ENCODE measurements around the gene TINCR.
"Not testable (repeated sequence)": the region's sequence is repeated elsewhere in the genome, so short reads cannot be mapped to it uniquely, and the experiment has no call there.

Gene TINCR

DNA sequence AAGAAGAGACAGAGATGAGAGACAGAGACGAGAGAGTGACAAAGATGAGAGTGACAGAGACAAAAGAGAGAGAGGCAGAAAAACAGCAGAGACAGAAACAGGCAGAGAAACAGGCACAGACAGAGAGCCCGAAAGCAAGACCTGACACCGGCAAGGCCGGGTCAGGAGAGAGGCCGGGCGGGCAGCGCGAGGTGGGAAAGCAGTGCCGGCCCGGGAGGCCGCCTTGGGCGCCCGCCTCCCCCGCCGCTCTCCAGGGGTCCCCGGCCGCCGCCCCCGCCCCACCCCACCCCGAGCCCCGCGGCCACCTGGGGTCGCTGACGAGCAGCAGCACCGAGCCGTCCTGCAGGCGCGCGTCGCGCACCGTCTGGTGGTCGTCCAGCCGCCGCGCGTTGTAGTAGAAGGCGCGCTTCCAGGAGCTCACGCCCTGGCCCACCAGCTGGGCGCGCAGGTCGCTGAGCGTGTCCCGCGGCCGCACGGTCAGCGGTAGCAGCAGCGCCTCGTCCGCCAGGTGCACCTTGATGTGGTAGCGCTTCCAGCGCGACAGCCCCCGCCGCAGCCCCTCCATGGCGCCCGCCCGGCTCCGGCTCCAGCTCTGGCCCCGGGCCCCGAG lies at the start of gene TINCR:
TSS of gene TINCR (minus strand) at position 594 of the 610 bp plus-strand sequence.
- DNase-seq (ENCODE audit: low read depth), result no peak

DNA sequence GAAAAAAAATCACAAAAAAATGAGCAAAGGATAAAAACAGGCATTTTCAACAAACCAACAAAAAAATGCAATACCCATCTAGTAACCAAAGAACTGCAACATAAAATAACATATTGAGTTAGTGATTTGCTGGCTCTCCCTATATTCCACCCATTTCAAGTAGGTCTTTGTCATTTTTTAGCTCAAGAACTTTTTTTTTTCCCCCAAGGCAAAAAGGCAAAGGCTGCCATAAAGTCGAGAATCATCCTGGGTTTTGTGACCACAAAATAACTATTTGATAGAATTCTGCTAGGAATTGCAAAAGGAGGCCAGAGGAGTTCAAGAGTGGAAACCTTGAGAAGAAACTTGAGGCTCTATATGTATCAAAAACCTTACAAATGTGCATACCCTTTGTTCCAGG lies 49.3 kb upstream of the TINCR start:
- DNase-seq (ENCODE audit: low read depth), result no peak

DNA sequence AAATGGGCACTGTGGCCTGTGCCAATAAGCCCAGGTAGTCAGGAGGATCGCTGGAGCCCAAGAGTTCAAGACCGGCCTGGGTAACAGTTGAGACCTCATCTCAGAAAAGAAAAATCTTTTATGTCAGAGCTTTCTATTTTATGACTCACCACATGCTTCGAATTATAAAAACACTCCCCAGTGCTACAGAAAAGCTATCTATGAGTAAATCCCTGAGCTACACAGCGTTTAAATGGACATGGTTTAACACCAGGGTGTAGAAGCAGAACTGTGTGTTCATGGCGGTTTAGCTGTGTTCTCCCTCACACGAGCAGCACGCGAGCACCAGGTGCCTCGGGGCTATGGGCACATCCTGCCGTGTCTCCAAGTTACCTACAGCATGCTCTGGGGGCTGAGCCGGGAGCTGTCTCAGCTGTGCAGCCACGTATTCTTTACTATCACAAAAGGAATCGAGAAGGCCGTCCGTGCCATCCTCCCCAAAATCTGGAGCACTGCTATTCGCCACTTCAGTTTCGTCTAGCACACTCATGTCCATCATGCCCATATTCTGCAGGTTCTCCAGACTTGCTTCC lies 48.1 kb upstream of the TINCR start:
- no peak for DNase-seq (ENCODE audit: low read depth)

DNA sequence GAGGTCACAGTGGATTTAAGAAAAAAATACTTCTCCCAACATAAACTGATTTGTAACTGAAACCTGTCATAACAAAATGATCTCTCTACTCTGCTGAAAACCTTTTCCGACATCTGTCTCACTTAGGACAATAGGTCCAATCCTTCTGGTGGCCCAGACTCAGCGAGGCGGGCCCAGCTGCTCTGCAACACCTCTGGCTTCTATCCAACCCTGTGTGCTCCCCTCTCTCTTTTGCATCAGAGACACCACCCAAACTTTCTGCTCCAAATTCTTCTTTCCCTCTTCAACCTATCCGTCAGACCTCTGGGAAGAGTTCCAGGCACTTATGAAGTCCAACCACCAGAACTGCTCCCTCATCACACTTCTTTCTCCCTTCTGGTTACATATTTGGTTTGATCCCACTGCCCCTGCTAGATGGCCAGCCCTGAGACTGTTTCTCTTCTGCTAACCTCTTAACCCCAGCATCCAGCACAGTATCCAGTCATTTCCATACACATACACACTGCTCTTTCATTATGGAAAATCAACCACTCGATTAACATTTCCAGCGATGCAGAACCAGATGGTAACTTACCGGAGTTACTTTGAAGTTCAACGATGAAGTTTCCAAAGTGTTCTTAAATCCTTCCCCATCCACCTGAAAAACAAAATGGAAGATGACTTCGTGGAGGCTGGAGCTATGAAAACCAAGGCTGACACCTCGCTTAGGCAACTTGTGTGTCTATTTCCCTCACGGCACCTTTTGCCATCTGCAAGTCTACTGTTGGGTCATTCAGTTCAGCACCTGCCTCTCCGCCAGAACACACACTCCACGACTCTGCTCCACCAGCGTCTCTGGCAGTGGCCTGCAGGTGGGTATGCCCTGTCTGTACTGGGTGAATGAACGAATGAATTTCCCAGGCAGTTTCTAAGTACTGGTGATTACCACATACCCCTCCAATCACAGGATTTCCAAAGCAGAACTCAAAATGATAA lies 45.4 kb upstream of the TINCR start:
- no peak for DNase-seq (ENCODE audit: low read depth)

DNA sequence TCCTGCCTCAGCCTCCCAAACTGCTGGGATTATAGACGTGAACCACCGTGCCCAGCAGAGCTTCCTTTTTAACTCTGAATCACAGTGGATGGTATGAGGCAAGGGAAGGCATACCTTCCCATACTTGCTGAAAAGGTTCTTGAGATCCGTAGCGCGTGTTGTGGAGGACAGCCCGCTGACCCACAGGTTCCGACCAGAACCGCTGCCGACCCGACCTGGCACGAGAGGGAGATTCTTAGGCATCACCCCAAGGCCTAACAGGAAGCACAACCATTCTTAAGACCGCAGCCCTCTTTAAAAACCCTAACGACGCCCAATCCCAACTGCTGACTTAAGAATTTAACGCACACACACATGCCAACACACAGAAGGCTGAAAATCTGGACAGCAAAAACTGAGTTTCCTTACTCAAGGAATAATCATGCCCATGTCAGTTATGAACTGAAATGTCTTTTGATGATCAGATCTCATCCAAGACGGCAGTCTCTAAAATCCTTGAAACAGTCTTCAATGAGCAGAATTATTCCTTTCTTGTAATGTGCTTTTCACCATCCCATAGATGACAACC lies 42.2 kb upstream of the TINCR start:
- no peak for DNase-seq (ENCODE audit: low read depth)

DNA sequence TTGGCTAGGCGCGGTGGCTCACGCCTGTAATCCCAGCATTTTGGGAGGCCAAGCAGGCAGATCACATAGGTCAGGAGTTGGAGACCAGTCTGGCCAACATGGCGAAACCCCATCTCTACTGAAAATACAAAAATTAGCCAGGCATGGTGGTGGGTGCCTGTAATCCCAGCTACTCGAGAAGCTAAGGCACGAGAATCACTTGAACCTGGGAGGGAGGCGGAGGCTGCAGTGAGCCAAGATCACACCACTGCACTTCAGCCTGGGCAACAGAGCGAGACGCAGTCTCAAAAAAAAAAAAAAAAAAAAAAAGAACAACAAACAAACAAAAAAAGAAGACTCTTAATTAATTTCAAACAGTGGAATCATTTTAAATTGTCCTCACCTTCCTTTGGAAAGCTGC lies 41.0 kb upstream of the TINCR start:
- DNase-seq (ENCODE audit: low read depth), result not testable (repeated sequence)

DNA sequence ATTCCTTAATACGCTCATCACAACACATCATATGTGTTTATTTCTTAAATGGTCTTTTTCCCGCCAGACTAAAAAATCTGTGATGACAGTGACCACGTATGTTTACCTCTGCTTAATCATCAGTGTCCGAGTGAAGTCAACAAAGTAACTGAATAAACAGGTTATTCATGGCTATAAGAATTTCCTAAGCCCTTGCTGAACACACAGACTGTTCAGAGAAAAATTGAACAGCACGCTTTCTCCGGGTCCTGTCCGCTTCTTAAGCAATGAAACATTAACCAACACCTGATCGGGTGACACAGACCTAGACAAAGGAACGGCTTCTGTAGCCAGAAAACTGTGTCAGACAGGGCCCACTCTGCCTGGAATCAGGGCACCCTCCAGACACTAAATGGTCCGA lies 40.5 kb upstream of the TINCR start:
- DNase-seq (ENCODE audit: low read depth), result no peak

DNA sequence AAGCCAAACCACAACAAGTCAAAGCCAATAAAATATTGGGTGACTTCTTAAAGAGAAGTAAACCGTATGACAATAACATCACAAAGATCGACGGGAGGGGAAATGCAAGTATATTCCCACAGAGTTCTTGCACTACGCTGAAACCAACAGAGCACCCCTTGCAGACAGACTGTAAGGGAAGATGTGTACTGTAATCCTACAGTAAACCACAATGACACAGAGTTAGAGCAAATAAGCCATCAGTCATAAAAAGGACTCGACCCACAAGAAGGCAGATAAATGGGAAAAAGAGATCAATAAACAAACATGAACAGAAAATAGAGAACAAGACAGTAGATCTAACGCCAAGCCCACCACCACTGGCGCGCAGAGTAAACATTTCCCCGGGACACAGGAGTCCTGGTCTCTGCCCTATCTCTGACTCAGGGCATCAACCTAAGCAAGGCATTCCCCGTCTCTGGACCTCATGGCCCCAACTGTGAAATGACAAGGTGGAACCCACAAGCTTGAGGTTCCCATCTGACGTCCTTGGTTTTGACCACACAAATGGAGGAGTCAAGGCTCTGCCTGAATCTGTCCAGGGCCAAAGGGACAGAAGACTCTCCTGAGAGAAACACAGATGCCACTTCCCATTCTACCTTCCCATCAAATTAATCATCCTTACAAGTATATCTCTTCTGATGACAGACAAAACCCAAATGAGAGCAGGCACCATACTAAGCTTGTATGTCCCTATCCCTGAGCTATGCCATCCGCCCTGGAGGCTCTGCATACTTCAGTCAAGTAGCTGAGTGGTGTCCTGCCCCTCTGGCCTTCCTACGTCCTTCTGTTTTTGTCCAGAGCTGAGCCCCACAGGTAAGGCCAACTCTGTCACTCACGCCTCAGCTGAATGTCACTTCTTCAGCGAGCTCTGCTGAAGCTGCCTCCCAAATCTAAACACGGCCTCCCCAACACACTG lies 39.8 kb upstream of the TINCR start:
- DNase-seq (ENCODE audit: low read depth), result no peak

DNA sequence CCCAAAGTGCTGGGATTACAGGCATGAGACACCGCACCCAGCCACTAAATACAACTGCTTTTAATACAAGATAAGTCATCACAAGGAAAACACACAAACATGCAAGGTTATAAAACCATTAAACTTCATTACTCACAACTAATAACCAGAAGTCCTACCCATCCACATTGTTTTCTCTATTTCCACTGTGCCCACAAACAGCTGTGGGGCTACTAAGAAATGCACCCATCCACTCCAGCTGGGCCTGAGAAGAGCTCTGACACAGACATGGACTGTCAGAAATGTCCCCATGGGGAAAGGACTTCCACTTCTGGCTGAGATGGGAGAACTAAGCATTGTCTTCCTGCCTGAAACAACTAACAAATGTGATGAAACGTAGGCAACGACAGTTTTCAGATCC lies 37.6 kb upstream of the TINCR start:
- DNase-seq (ENCODE audit: low read depth), result no peak

DNA sequence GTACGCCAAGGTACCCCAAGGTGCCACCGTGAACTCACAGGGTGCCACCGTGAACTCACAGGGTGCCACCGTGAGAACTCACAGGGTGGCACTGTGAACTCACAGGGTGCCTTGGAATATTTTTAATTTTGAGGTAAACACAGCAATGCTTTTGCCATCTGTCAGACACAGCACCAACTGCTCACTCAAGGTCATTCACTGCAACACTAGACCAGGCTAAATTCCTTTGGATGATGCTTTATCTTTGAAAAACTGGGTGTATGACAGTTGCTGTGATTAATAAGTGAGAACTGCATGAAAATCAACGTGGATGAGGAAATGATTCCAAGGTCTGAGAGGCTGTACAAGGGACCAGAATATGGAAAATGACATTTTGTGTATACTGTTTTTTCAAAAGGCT lies 35.9 kb upstream of the TINCR start:
- DNase-seq (ENCODE audit: low read depth), result no peak

DNA sequence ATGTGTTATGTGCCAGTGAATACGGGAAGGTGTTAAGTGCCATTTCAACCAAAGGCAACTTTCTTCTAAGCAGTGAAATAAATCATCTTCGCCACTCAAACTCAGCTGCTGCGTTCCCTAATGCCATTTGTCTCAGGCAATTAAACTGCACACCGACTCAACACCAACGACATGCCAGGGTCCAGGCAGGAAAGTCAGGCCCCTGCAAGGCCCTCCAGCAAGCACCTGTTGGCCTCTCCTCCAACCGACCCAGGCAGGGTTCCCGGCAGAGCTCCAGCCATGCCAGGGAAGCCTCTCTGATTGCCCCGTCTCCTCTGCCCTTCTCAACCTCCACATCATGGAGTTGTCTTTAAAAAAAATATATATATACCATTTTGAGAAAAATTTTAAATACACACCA lies 33.0 kb upstream of the TINCR start:
- DNase-seq (ENCODE audit: low read depth), result no peak

DNA sequence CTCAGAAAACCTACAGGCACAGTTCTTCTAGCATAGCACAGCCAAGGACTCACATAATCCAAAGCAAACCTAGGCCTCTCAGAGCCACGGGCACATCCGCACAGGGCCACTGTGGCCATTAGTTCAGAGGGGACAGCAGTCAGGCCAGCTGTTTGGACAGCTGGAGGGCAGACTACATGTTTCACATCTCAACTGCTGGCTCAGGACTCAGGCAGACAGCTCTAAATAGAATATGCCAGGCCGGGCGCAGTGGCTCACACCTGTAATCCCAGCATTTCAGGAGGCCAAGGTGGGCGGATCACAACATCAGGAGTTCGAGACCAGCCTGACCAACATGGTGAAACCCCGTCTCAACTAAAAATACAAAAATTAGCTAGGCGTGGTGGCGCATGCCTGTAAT lies 28.0 kb upstream of the TINCR start:
- no peak for DNase-seq (ENCODE audit: low read depth)

DNA sequence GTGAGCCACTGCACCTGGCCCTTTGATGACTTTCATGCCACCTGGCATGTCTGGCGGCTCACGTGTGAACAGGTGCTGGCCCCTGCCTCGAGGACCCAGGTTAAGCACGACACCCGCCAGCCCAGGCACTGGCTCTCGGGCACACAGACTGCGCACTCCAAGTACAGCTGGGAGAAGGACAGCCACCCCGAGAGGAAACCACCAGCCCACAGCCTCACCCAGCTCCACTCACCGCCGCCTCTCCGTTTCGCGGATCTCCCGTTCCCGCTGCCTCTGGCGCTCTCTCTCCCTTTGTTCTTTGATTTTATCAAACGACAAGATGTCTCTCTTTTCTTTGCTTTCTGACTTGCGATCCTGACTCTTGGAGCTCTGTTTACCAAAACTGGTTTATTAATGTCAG lies 27.4 kb upstream of the TINCR start:
- no peak for DNase-seq (ENCODE audit: low read depth)

DNA sequence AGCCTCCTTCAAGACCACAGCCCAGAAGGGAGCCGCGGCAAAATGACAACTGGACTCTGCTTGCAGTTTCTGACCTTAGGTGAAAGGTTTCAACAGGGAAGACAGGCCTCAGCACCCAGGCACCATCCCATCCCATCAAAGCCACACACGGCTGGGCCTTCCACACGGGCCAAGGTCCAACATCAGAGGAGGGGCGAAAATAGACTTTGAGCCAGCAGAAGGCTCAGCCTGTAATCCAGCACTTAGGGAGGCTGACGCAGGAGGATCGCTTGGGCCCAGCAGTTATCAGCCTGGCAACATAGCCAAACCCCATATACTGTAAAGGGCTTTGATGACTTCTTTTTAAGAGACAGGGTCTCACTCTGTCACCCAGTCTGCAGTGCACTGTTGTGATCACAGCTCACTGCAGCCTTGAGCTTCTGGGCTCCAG lies 26.8 kb upstream of the TINCR start:
- DNase-seq (ENCODE audit: low read depth), result no peak

DNA sequence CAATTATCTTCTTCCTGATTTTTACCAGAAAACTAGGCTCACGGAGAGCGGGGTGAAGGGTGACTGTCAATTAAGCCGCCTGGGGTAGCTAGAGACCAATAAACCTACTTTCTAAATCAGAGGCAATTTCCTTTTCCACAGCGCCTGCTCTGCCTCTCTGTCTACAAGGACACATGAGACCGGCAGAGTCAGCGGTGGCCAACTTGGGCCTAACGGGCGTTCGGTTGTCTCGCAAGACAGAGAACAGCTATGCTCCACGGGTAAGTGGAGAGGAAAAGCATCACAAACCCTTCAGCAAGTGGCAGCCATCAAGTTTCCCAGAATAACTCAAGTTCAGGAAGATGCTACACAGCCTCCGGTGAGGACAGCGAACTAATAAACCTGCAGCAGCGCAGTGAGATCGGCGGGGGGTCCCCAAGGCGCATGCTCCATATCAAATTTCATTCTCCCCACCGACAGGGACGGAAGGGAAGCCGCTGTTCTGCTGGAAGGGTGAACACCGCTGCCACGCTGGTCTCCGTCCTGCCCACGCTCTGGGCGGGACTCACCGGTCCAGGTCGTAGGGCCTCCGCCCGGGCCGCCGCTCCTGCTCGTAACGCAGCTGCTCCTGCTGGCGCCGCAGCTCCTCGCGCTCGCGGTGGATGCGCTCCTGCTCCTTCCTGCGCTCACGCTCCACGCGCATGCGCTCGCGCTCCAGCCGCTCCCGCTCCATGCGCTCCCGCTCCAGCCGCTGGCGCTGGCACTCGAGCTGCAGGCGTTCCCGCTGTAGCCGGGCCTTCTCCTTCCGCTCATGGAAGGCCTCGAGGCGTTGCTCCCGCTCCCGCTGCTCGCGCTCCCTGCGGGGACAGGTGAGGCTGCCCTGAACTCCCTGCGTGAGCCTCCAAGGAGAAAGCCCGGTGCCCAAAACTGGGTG lies 25.8 kb upstream of the TINCR start:
- no peak for DNase-seq (ENCODE audit: low read depth)

DNA sequence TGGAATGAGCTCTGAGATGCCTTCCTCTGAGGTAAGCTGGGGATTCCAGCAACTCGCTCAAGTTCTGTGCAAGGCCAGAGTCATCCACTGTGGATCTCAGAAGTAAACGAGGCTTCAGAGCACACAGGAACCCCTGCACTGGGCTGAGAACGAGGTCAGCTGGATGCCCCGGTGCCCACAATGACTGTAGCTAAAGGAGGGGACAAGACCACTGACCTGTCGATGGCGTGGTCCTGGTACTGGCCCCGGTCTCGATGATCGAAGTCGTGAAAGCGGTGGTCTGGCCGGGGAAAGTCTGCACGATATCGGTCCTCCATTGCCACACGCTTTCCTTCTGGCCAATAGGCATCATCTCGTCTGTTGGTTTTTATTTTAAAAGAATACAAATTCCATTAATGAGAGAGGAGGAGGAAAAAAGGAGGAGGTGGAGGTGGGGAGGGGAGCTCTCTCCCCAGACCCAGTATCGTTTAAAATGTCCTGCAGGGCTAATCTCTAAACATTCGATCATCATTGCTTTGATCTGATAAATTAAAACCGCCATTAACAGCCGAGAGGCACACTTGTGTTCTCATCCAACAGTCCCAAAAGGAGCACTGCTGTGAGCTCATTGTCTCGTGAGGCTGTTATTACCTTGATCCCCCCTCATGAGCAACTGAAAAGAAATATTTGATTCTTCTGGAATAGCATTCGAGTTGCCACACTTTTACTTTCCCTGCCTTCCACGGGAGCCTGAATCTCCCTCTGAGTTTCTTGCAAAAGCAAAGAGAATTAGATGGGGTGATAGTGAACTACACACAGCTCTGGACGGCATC lies 25.0 kb upstream of the TINCR start:
- DNase-seq (ENCODE audit: low read depth), result no peak

DNA sequence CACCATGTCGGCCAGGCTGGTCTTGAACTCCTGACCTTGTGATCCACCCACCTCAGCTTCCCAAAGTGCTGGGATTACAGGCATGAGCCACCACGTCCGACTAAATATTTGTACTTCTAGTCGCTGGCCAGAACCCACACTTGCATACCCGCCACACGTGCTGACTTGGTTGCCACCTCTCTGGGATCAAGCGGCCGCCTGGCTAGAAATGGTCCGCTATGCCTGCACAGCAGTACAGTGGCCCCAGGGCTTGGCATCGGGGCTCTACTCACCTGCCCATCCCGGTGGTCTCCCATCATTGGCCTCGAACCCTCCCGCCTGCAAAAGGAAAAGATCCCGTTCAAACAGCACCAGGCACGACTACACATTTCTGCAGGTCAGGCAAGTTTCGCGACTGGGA lies 23.7 kb upstream of the TINCR start:
- DNase-seq (ENCODE audit: low read depth), result no peak

DNA sequence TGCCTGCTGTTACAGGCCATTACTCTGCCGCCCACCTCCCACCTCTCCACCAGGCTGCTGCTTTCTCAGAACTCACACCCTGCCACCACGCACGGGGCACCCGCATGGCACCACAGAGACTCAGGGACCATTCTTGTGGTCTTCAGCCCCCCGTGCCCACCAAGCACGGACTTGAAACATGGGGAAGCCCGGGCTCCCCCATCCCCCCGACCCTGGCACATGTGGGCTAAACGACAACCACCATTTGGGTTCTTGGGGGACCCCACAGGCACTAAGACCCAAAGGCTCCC lies 23.1 kb upstream of the TINCR start:
- no peak for DNase-seq (ENCODE audit: low read depth)

DNA sequence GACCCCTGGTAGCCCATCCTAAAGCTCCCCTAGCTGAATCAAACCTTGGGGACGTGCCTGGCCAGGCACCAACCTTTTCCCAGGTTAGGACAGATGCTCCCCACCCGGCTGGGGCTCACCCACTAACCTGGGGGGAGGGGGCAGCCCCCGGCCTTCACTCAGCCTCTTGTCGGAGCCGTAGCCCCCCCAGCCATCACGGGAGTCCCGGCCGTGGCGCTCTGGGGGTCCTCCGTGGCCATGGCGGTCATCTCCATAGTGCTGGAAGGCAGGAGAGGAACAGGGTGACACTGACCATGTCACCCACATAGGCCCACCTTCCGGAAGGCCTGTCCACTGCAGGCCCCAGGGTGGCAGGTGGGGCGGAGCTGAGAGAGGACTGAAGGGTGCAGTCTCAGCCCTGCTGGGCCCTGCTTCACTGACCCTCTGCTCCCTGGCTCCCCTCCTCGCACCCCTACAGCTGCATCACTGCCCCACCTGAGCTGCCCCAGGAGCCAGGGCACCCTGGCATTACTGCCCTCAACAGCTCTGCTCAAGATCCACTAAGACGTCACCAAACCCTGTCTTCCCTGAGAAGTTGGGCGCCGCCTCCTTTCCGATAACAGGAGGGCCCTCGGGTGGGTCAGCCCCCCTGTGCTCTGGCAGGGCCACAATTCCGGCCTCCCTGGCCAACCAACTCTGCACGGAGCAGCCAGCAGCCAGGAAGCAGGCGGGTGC lies 22.6 kb upstream of the TINCR start:
- DNase-seq (ENCODE audit: low read depth), result no peak

All from fibroblast of the conjunctiva (primary cell).